ENCODE results near the gene CREB3L1.
A peak's percentile ranks its signal among the peaks of the same experiment; 100 is the strongest.

The CREB3L1 gene

DNA sequence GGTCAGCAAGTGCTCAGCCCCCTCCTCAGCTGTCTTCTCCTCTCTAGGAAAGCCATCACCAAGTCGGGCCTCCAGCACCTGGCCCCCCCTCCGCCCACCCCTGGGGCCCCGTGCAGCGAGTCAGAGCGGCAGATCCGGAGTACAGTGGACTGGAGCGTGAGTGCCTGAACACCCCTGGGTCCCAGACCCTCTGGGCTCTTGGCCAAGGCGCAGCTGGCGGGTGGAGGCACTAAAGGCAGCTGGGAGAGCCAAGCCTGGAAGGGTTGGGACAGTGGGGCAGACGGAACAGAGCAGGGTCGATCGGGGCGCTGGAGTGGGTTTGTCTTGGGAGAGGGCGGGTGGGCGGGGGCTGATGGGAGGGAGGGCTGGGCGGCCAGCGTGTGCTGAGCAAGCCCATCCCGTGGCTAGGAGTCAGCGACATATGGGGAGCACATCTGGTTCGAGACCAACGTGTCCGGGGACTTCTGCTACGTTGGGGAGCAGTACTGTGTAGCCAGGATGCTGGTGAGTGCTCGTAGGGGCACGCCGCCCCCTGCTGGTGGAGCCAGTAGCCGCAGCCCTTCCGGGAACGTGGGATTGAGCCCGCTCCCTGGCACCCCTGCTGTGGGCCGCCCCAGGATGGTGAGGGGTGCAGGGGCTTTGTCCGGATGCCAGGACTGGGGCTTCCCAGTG is 89.9 kb downstream of the CREB3L1 start:
- DNase-seq, result peak; percentile 83

DNA sequence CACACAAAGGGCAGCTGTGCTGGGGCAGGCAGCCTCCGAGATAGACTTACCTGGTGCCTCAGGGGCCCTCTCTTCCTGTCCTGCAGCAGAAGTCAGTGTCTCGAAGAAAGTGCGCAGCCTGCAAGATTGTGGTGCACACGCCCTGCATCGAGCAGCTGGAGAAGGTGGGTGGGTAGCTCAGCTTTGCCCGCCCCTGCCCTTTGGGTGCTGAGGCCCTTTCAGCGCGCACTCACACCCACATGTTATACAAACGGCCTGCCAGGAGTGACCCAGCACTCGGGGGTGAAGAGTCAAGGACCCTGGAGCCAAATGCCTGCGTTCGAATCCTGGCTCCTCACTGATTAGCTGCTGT is 90.4 kb downstream of the CREB3L1 start:
- no peak for DNase-seq

DNA sequence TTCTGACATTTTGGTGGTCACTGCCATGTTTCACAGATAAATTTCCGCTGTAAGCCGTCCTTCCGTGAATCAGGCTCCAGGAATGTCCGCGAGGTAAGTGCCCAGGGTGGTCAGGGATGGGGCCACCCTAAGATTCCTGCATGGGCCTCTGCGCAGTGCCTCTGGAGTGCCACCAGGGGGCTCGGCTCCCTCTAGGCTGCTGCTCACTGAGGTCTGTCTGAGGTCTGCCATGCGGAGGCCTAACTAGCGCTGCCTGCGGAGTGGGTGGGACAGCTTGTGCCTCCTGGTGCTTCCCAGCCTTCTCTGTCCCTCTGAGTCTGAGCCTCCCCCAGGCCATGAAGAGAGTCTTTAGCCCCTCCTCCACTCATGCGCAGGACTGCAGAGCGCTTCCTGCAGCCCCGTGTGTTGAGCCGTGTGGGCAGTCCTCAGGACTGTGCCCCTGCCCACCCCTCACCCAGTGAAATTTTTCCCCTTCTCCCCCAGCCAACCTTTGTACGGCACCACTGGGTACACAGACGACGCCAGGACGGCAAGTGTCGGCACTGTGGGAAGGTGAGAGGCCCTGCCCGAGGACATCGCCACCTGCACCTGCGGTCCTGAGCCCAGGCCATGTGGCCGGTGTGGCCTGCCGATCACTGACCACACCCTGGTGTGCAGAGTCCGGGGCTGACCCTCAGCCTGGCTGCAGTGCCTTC is 92.1 kb downstream of the CREB3L1 start:
- peak; percentile 72 for DNase-seq

DNA sequence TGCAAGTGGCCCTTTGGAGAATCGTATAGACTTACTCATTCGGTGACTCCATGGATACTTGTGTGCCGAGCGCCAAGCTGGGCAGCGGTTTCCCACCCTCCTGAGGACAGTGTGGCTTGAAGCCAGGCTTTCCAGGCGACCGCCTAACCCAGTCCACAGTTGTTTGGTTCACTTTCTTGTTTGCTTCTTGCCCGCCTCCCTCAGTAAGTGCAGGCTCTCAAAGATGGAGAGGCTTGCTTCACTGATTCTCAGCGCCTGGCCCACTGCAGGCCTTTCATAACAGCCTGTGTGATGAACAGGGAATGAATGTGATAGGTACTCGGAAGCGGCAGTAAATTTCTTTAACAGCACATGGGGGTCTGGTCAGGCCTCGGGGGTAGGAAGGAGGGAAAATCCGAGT is 92.8 kb downstream of the CREB3L1 start:
- no peak for DNase-seq

Data from femur (tissue), 1 donor.